Measurements from ENCODE around the gene CD300LG.

Gene CD300LG

GRCh38 chr17:43848601-43849000 lies 1.6 kb downstream of the CD300LG start:
- no peak for DNase-seq (ENCODE audit: low read depth)
- no peak overlapping the region for H3K4me3 ChIP-seq (ENCODE audit: low read length)
- TF ChIP-seq CTCF (IDR thresholded peaks at IDR 0.05; ENCODE audit: insufficient read depth, low read depth, low read length, missing control alignments) = no peak

- no peak for DNase-seq (ENCODE audit: low read depth)
- no peak overlapping the region for H3K4me3 ChIP-seq (ENCODE audit: low read length)
- no peak for TF ChIP-seq CTCF (IDR thresholded peaks at IDR 0.05; ENCODE audit: insufficient read depth, low read depth, low read length, missing control alignments)
These were observed 2.1 kb downstream of the CD300LG start for GRCh38 chr17:43849116-43849515.

- no peak overlapping the region for H3K4me3 ChIP-seq (ENCODE audit: low read length)
- no peak for TF ChIP-seq CTCF (IDR thresholded peaks at IDR 0.05; ENCODE audit: insufficient read depth, low read depth, low read length, missing control alignments)
- DNase-seq (ENCODE audit: low read depth) = no peak
These were observed 5.6 kb downstream of the CD300LG start for GRCh38 chr17:43852571-43852970.

GRCh38 chr17:43853546-43853945 lies 6.6 kb downstream of the CD300LG start:
- no peak for TF ChIP-seq CTCF (IDR thresholded peaks at IDR 0.05; ENCODE audit: insufficient read depth, low read depth, low read length, missing control alignments)

GRCh38 chr17:43854498-43854897 lies 7.5 kb downstream of the CD300LG start:
- no peak overlapping the region for H3K4me3 ChIP-seq (ENCODE audit: low read length)
- no peak for TF ChIP-seq CTCF (IDR thresholded peaks at IDR 0.05; ENCODE audit: insufficient read depth, low read depth, low read length, missing control alignments)
- DNase-seq (ENCODE audit: low read depth) = peak; percentile 11

More at GRCh38 chr17:43853546-43853945, 6.6 kb downstream of the CD300LG start:
- H3K4me3 ChIP-seq (ENCODE audit: low read length) = no peak overlapping the region
- no peak for DNase-seq (ENCODE audit: low read depth)

GRCh38 chr17:43855061-43855460 lies 8.1 kb downstream of the CD300LG start:
- DNase-seq (ENCODE audit: low read depth) = no peak
- no peak for TF ChIP-seq CTCF (IDR thresholded peaks at IDR 0.05; ENCODE audit: insufficient read depth, low read depth, low read length, missing control alignments)
- no peak overlapping the region for H3K4me3 ChIP-seq (ENCODE audit: low read length)

- no peak for TF ChIP-seq CTCF (IDR thresholded peaks at IDR 0.05; ENCODE audit: insufficient read depth, low read depth, low read length, missing control alignments)
- no peak for DNase-seq (ENCODE audit: low read depth)
- H3K4me3 ChIP-seq (ENCODE audit: low read length) = no peak overlapping the region
These were observed 9.2 kb downstream of the CD300LG start for GRCh38 chr17:43856141-43856540.

Data from epithelial cell of esophagus (primary cell).